HPDE6-E6E7 (cell line): Measurements from ENCODE around the gene KRTAP5-5.

Experiments used
- DNase-seq: peaks from one replicate; pipeline ENCODE4 v3.0.0; 2011; ENCODE audit warnings: missing footprints; ENCODE audit errors: extremely low spot score

The KRTAP5-5 gene

GRCh38 chr11:1674173-1675131, 44.9 kb downstream of the KRTAP5-5 start:
- DNase-seq: no peak

GRCh38 chr11:1675536-1676228, 46.1 kb downstream of the KRTAP5-5 start:
- DNase-seq: no peak

GRCh38 chr11:1676229-1676740, 46.7 kb downstream of the KRTAP5-5 start:
- no peak for DNase-seq

GRCh38 chr11:1679881-1680280, 50.3 kb downstream of the KRTAP5-5 start:
- no peak for DNase-seq
